Measurements from ENCODE around the gene IL1RAPL1. TPM values are rescaled to one million over a fixed set of nuclear protein-coding genes. Genes with fewer than 3 reads are reported as not detected.

Gene IL1RAPL1
- total RNA-seq, 2 donors from 2014 or later = 0.66 to 1.1 TPM

DNA sequence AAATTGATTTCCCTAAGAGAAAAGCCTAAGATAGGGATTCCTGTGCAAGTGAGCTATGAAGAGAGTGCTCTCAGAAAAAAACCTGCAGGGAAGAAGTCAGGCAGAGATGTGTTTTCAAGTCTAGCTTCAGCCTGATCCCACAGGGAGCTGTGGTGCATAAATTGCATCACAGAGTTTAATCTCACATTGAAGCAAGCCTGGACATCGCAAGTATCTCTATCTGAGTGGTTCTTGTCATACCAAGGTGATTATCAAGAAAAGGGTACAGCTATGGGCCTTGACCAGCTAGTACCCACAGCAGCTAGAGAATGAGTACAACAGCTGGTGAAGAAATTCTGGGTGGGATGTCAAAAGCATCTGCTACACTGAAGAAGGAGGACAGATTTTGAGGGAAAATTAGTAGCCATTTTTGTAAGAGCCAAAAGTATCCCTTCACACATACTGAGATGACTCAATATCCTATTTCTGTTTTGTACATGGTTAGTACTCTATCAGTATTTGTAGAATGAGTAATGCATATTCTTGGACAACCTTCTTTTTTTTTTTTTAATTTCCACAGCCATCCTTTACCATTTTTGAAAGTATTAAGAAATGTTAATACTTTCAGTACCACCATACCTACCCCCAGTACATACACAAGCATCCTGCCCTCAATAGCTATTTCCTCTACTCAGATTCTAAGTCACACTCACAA, 708.9 kb downstream of the IL1RAPL1 start:
- WGBS, 2 experiments (ENCODE audit: insufficient coverage in 1 of 2, insufficient read length in 1 of 2) = 94% methylated on average over 1 of the region's 1 CpG; no CpG with 5 or more reads in 1 of the 2 experiments
- H3K36me3 Mint-ChIP-seq (ENCODE audit: low read depth) = no peaks in the 10 kb centered on the region
- peaks cover 6% of the 10 kb centered on the region for H3K9me3 Mint-ChIP-seq
- no peak overlapping the region for H3K9ac ChIP-seq (ENCODE audit: extremely low read depth, low read length, poor library complexity, severe bottlenecking)
- H3K27me3 ChIP-seq (ENCODE audit: control insufficient read depth, insufficient read depth, low read length, poor library complexity, severe bottlenecking) = no peaks in the 10 kb centered on the region
- peaks cover 7% of the 10 kb centered on the region for H3K27me3 Mint-ChIP-seq (ENCODE audit: insufficient read depth)
- H3K4me3 ChIP-seq (ENCODE audit: low read length) = no peak overlapping the region
- H3K4me1 ChIP-seq (ENCODE audit: control insufficient read depth, insufficient read depth, low read length) = no peaks in the 10 kb centered on the region
- H3K4me1 Mint-ChIP-seq = peaks cover 9% of the 10 kb centered on the region
- no peaks in the 10 kb centered on the region for H3K36me3 ChIP-seq (ENCODE audit: control insufficient read depth, insufficient read depth, low read length)
- no peak for DNase-seq
- no peak overlapping the region for H3K27ac Mint-ChIP-seq
- no peaks in the 10 kb centered on the region for H3K9me3 ChIP-seq (ENCODE audit: control insufficient read depth, low read length)
- TF ChIP-seq, protein P1, sequence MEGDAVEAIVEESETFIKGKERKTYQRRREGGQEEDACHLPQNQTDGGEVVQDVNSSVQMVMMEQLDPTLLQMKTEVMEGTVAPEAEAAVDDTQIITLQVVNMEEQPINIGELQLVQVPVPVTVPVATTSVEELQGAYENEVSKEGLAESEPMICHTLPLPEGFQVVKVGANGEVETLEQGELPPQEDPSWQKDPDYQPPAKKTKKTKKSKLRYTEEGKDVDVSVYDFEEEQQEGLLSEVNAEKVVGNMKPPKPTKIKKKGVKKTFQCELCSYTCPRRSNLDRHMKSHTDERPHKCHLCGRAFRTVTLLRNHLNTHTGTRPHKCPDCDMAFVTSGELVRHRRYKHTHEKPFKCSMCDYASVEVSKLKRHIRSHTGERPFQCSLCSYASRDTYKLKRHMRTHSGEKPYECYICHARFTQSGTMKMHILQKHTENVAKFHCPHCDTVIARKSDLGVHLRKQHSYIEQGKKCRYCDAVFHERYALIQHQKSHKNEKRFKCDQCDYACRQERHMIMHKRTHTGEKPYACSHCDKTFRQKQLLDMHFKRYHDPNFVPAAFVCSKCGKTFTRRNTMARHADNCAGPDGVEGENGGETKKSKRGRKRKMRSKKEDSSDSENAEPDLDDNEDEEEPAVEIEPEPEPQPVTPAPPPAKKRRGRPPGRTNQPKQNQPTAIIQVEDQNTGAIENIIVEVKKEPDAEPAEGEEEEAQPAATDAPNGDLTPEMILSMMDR (conservative IDR thresholded peaks at IDR 0.05) = no peak
- no peak overlapping the region for H3K27ac ChIP-seq (ENCODE audit: low read depth, low read length)
- no peak overlapping the region for H3K4me3 Mint-ChIP-seq

DNA sequence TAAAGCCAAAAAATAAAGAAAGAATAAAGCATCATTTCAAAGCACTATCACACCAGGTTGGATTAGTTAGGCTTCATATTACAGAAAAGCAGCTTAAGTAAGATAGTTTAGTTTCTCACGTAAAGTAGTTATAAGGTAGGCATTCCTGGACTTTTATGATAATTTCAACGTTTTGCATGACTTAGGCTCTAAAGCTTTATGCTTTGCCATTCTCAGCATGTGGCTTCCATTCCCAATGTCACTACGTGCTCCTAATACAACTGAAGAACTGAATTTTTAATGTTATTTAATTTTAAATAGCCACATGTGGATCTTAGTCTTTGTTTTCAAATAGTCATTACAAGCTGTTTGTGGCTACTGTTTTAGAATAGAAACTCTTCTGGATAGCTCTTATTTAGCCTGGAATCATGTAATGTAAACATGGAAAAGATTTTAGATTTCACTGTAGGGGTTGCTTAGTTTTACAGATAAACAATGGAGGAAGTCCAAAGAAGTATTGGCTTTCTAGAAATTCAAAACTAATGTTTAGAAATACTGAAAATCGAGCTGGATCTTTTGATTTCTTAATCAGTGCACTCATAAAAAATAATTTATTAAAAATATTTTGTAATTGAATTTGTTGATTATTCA, 710.0 kb downstream of the IL1RAPL1 start:
- TF ChIP-seq, protein P1 (conservative IDR thresholded peaks at IDR 0.05) = no peak
- no peak overlapping the region for H3K9ac ChIP-seq (ENCODE audit: extremely low read depth, low read length, poor library complexity, severe bottlenecking)
- no peaks in the 10 kb centered on the region for H3K27me3 ChIP-seq (ENCODE audit: control insufficient read depth, insufficient read depth, low read length, poor library complexity, severe bottlenecking)
- no peaks in the 10 kb centered on the region for H3K36me3 ChIP-seq (ENCODE audit: control insufficient read depth, insufficient read depth, low read length)
- peaks cover 10% of the 10 kb centered on the region for H3K4me1 Mint-ChIP-seq
- 50% methylated on average over 2 of the region's 4 CpGs; no CpG with 5 or more reads in 1 of the 2 experiments for WGBS, 2 experiments (ENCODE audit: insufficient coverage in 1 of 2, insufficient read length in 1 of 2)
- peaks cover 6% of the 10 kb centered on the region for H3K9me3 Mint-ChIP-seq
- peaks cover 9% of the 10 kb centered on the region for H3K27me3 Mint-ChIP-seq (ENCODE audit: insufficient read depth)
- H3K4me1 ChIP-seq (ENCODE audit: control insufficient read depth, insufficient read depth, low read length) = no peaks in the 10 kb centered on the region
- no peak overlapping the region for H3K4me3 Mint-ChIP-seq
- no peak overlapping the region for H3K27ac Mint-ChIP-seq
- H3K4me3 ChIP-seq (ENCODE audit: low read length) = no peak overlapping the region
- H3K27ac ChIP-seq (ENCODE audit: low read depth, low read length) = no peak overlapping the region
- H3K9me3 ChIP-seq (ENCODE audit: control insufficient read depth, low read length) = no peaks in the 10 kb centered on the region
- H3K36me3 Mint-ChIP-seq (ENCODE audit: low read depth) = no peaks in the 10 kb centered on the region
- DNase-seq = no peak

DNA sequence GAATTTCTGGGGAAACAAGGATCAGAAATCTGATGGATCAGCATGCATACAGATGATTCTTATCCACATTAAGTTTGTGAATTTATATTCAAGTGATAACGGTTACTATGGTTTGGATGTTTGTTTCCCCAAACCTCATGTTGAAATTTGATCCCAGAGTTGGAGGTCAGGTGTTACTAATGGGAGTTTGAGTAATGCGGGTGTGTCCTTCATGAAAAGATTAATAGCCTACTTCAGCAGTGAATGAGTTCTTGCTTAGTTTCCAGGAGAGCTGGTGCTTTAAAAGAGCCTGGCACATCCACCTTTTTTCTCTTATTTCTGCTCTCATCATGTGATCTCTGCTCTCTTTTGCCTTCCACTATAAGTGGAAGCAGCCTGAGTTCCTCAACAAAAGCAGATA, 712.4 kb downstream of the IL1RAPL1 start:
- TF ChIP-seq, protein P1 (conservative IDR thresholded peaks at IDR 0.05) = no peak
- H3K36me3 ChIP-seq (ENCODE audit: control insufficient read depth, insufficient read depth, low read length) = no peaks in the 10 kb centered on the region
- Mint-ChIP-seq H3K4me3 (no peak overlapping the region), H3K9me3 (peaks cover 6% of the 10 kb centered on the region), H3K4me1 (peaks cover 9% of the 10 kb centered on the region), H3K27me3 (ENCODE audit: insufficient read depth) (peaks cover 13% of the 10 kb centered on the region), H3K36me3 (ENCODE audit: low read depth) (no peaks in the 10 kb centered on the region), H3K27ac (no peak overlapping the region)
- no peaks in the 10 kb centered on the region for H3K9me3 ChIP-seq (ENCODE audit: control insufficient read depth, low read length)
- no peak for DNase-seq
- H3K27me3 ChIP-seq (ENCODE audit: control insufficient read depth, insufficient read depth, low read length, poor library complexity, severe bottlenecking) = no peaks in the 10 kb centered on the region
- no peak overlapping the region for H3K9ac ChIP-seq (ENCODE audit: extremely low read depth, low read length, poor library complexity, severe bottlenecking)
- no peak overlapping the region for H3K4me3 ChIP-seq (ENCODE audit: low read length)
- H3K4me1 ChIP-seq (ENCODE audit: control insufficient read depth, insufficient read depth, low read length) = no peaks in the 10 kb centered on the region
- H3K27ac ChIP-seq (ENCODE audit: low read depth, low read length) = no peak overlapping the region
- 100% methylated on average over 2 of the region's 2 CpGs; no CpG with 5 or more reads in 1 of the 2 experiments for WGBS, 2 experiments (ENCODE audit: insufficient coverage in 1 of 2, insufficient read length in 1 of 2)
